Adrenal gland (tissue), 12 donors: Measurements from ENCODE around the gene GNAQ. TPM values are rescaled to one million over a fixed set of nuclear protein-coding genes. Genes with fewer than 3 reads are reported as not detected.

ENCODE experiments used
- DNase-seq, 7 donors: peaks; one replicate each; pipeline ENCODE4 v3.0.0-alpha.2; 2019 to 2020
- H3K27ac ChIP-seq, 5 donors: fragments of 200-600 bp; sonication (generic) in 4 of 5; 1 replicate in 3 of 5; 2 replicates in 2 of 5; pipeline versions ENCODE4 v1.5.1 to v1.8.0; 2016 to 2020; ENCODE audit warnings: mild to moderate bottlenecking in 1 of 5
- H3K27me3 ChIP-seq: fragments of 200-600 bp; 2 replicates; pipeline ENCODE4 v1.8.0; 2021
- H3K36me3 ChIP-seq, 2 donors: fragments of 200-600 bp; replicated peaks in 1 of 2; 1 replicate in 1 of 2; 2 replicates in 1 of 2; pipeline versions ENCODE4 v1.5.1 to v1.8.0; 2018 to 2022
- H3K4me1 ChIP-seq, 2 donors: fragments of 200-600 bp; replicated peaks in 1 of 2; 1 replicate in 1 of 2; 2 replicates in 1 of 2; pipeline versions ENCODE4 v1.5.1 to v1.8.0; 2018 to 2021
- H3K4me3 ChIP-seq, 4 donors: fragments of 200-600 bp; sonication (generic) in 3 of 4; one replicate each; pipeline ENCODE4 v1.5.1; 2016 to 2018
- H3K9me3 ChIP-seq, 3 donors: fragments of 200-600 bp; sonication (generic) in 1 of 3; replicated peaks in 1 of 3; 1 replicate in 2 of 3; 2 replicates in 1 of 3; pipeline versions ENCODE4 v1.5.1 to v1.8.0; 2016 to 2021
- POLR2A ChIP-seq, 2 donors: fragments of 450-650 bp; IDR thresholded peaks; one replicate each; pipeline ENCODE4 v1.6.1; 2017; ENCODE audit warnings: antibody characterized with exemption in 2 of 2, mild to moderate bottlenecking in 2 of 2, moderate library complexity in 1 of 2
- WGBS, 4 donors: extraction: QIAGEN DNeasy Blood & Tissue Kit in 2 of 4; methylation state at CpG; one replicate each; pipeline versions ENCODE4 v1.1.5 to v1.1.7; 2013 to 2017; 5-methylcytosine and 5-hydroxymethylcytosine counted together
- intact Hi-C, 2 donors: fragments of 100-400 bp; cut with DNase I; formaldehyde crosslinking; loops; one replicate each; pipeline versions ENCODE4 v1.14.1 to v1.15.0; 2022 to 2023
- polyA plus RNA-seq, 3 donors: library from polyadenylated mRNA; stranded (reverse); fragments of 200-250 nt in 2 of 3; fragments of 350-450 nt in 1 of 3; fragmentation: Illumina TruSeq in 1 of 3; extraction: RNeasy Lipid Tissue Mini Kit (QIAGEN cat#74804) in 1 of 3; gene quantifications; one replicate each; pipeline ENCODE4 v1.2.3, GENCODE V29; 2013 to 2014
- total RNA-seq, 9 donors: library from RNA; depleted of rRNA in 4 of 9; stranded (reverse); fragments of >200 nt in 4 of 9; fragments of 120-200 nt in 1 of 9; fragmentation: NEBNext Ultra II Directional in 1 of 9; extraction: Animal tissue kit (Norgen Biotek cat#: 25700) in 1 of 9; gene quantifications; one replicate each; pipeline versions ENCODE4 v1.1.0 to v1.2.4, GENCODE V29; 2013 to 2023
- TF ChIP-seq, protein P1 (sequence below), 6 experiments: fragments of 450-650 bp in 4 of 6; fragments of 200-600 bp in 2 of 6; sonication (generic) in 1 of 6; IDR thresholded peaks; 1 replicate in 5 of 6; 2 replicates in 1 of 6; pipeline versions ENCODE4 v1.5.1 to v1.8.0; 2016 to 2021; ENCODE audit warnings: antibody characterized with exemption in 6 of 6, mild to moderate bottlenecking in 2 of 6, moderate library complexity in 1 of 6
- donor health status: healthy with polysubstance abuse.
- donor health status: Bipolar disorder and iron deficiency.
- donor health status: DM: yes; HTN: yes; CAD: no.
- donor health status: DM: no; HTN: no; CAD: no.
- donor health status: DM: no; HTN: no; CAD: no.
- donor health status: DM: yes; HTN: yes; CAD: no.

The GNAQ gene
- total and polyA plus RNA-seq, 12 donors: 15.8 to 71.7 (median 45.1) TPM

GRCh38 chr9:77810047-77810446, 221.6 kb downstream of the GNAQ start:
- TF ChIP-seq, protein P1, sequence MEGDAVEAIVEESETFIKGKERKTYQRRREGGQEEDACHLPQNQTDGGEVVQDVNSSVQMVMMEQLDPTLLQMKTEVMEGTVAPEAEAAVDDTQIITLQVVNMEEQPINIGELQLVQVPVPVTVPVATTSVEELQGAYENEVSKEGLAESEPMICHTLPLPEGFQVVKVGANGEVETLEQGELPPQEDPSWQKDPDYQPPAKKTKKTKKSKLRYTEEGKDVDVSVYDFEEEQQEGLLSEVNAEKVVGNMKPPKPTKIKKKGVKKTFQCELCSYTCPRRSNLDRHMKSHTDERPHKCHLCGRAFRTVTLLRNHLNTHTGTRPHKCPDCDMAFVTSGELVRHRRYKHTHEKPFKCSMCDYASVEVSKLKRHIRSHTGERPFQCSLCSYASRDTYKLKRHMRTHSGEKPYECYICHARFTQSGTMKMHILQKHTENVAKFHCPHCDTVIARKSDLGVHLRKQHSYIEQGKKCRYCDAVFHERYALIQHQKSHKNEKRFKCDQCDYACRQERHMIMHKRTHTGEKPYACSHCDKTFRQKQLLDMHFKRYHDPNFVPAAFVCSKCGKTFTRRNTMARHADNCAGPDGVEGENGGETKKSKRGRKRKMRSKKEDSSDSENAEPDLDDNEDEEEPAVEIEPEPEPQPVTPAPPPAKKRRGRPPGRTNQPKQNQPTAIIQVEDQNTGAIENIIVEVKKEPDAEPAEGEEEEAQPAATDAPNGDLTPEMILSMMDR (IDR thresholded peaks at IDR 0.05): no peak
- TF ChIP-seq POLR2A (IDR thresholded peaks at IDR 0.05): no peak
- no peak overlapping the region for H3K4me3 ChIP-seq
- DNase-seq: no peak
- 59 to 69% (median 61%) methylated on average over 1 of the region's 1 CpG for WGBS, 4 donors
- intact Hi-C loops: no loop called here
- H3K9me3 ChIP-seq: no peaks in the 10 kb centered on the region
- H3K27ac ChIP-seq: no peak overlapping the region
- no peaks in the 10 kb centered on the region for H3K27me3 ChIP-seq
- peaks cover 9 to 25% of the 10 kb centered on the region in 2 donors for H3K4me1 ChIP-seq
- no peaks in the 10 kb centered on the region for H3K36me3 ChIP-seq

- 90 to 95% (median 93%) methylated on average over 1 of the region's 1 CpG for WGBS, 4 donors
- H3K36me3 ChIP-seq: no peaks in the 10 kb centered on the region
These were observed 222.1 kb downstream of the GNAQ start for GRCh38 chr9:77809552-77809951.

GRCh38 chr9:77808751-77809081, 222.9 kb downstream of the GNAQ start:
- H3K4me3 ChIP-seq: no peak overlapping the region
- no peak for TF ChIP-seq POLR2A (IDR thresholded peaks at IDR 0.05)
- TF ChIP-seq, protein P1 (IDR thresholded peaks at IDR 0.05): no peak
- 20 to 55% (median 45%) methylated on average over 2 of the region's 2 CpGs for WGBS, 4 donors

More at GRCh38 chr9:77809552-77809951, 222.1 kb downstream of the GNAQ start:
- intact Hi-C loops: no loop called here
- DNase-seq: no peak
- H3K27ac ChIP-seq: no peak overlapping the region
- no peaks in the 10 kb centered on the region for H3K27me3 ChIP-seq
- peaks cover 9 to 25% of the 10 kb centered on the region in 2 donors for H3K4me1 ChIP-seq
- H3K4me3 ChIP-seq: no peak overlapping the region
- H3K9me3 ChIP-seq: no peaks in the 10 kb centered on the region
- TF ChIP-seq POLR2A (IDR thresholded peaks at IDR 0.05): no peak

DNA sequence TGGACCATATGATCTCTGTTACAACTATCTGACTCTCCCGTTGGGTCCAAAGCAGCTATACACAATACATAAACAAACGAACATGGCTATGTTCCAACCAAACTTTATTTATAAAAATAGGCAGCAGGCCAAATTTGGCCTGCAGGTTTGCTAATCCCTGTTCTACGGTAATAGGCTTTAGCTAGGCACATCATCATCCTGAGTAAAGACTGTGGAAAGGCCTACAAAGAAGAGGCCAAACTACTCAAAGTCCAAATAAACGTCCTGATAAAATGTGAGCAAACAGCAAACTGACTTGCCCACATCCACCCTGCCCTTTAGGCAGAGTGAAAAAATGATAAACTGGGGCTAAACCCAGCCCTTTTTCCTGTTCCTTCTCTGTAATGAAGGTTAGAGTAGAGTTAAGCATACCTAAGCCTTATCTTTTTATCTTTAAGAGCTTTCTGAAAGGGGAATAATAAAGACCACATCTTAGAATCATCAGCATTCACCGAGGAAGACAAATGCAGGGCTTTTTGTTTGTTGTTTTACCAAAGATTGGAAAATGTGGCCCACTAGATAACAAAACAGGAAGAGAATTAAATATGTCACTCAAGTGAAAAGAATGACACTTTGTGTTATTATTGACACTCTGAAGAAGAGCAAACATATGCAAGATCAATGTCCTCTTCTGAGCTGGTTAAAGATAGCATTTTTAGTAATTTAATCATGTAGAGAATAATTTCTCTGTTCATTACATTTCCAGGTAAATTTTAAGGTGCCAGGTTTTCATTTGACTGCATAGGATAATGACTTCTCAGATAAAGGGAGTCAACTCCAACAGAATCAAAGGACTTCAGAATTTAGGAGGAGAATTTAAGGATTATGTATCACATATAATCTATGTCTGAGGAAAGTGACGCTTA, 223.5 kb downstream of the GNAQ start:
- Histone ChIP-seq H3K4me1 (peaks cover 9 to 25% of the 10 kb centered on the region in 2 donors), H3K9me3 (no peaks in the 10 kb centered on the region), H3K4me3 (no peak overlapping the region), H3K27ac (no peak overlapping the region), H3K36me3 (no peaks in the 10 kb centered on the region), H3K27me3 (no peaks in the 10 kb centered on the region)
- intact Hi-C loops: no loop called here
- DNase-seq: no peak
- 68 to 77% (median 76%) methylated on average over 6 of the region's 6 CpGs for WGBS, 4 donors
- no peak for TF ChIP-seq POLR2A (IDR thresholded peaks at IDR 0.05)
- TF ChIP-seq, protein P1 (IDR thresholded peaks at IDR 0.05): no peak

More at GRCh38 chr9:77808751-77809081, 222.9 kb downstream of the GNAQ start:
- Histone ChIP-seq H3K4me1 (peaks cover 9 to 25% of the 10 kb centered on the region in 2 donors), H3K27ac (no peak overlapping the region), H3K9me3 (no peaks in the 10 kb centered on the region), H3K36me3 (no peaks in the 10 kb centered on the region), H3K27me3 (no peaks in the 10 kb centered on the region)
- DNase-seq: no peak
- intact Hi-C loops: no loop called here
